HG03378 (cell line): Measurements from ENCODE around the gene RAX2.
"Not testable (repeated sequence)": the region's sequence is repeated elsewhere in the genome, so short reads cannot be mapped to it uniquely, and the experiment has no call there.

Source experiments
- ATAC-seq: cut with Tn5 transposase; IDR thresholded peaks from one replicate; pipeline ENCODE4 v1.9.1; 2021; ENCODE audit warnings: mild to moderate bottlenecking, moderate library complexity; ENCODE audit not compliant: unreplicated experiment

Gene RAX2

DNA sequence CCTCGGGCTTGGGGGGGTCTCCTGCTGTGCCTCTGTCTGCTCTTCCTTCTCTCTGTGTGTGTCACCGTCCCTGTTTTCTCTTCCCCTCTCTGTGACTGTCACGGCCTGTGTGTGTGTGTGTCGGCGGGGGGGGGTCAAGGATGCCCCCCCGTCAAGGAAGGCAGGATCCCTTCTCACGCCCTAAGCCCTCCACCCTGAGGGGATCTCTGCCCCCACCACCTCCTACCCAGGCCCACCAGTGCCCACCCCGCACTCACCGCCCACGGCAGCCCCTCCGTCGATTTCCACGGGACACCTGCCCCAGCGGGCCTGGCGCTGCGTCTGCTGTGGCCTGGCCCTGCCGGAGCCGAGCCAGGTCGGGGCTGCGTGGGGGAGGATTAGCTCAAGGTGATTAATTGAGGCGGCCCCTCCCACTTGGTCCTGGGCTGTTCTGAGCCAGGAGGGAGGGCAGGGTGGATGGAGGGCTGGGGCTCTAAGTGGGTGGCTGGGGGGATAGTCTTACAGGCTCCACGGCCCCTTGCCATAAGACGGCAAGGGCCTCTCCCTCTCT lies at the start of gene RAX2:
Gene RAX2, minus strand, starts transcription at position 323 of the 550 bp plus-strand sequence. CDS start 486 bp downstream, outside the sequence.
- no peak for ATAC-seq

DNA sequence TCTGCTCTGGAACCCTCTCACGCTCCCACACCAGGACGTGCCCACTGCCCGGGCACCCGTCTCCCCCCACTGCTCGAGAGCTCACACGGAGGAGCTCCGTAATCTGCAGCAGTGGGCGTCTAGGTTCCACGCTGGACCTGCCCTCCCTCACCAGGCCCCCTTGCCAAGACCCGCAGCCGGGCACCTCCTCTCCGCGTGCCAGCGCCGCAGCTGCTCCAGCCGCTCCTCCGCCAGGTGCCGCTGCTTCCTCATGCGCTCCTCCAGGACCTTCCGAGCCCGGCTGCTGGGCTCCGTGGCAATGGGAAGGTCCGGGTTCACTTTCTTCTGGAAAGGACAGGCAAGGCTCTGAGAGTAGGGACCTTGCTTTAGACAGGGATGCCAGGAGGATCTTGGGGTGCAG lies 49.1 kb upstream of the RAX2 start:
- ATAC-seq = no peak

DNA sequence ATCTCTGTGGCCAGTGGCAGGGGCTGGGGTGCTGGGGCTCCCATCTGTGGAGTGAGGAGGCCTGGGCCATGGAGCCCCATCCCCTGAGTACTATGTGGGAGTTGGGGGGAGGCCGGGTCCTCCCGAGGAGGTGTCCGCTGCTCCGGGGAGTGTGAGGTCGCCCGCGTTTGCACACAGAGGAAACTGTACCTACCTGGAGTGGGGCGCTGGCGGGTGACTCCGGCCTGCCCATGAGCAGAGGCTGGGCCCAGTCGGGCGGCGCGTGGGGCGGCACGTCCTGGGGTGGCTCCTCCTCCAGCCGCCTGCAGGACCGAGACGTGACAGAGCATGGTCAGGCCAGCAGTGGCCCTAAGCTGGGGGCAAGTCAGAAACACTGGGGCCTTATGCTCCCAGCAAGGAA lies 48.0 kb upstream of the RAX2 start:
- no peak for ATAC-seq

DNA sequence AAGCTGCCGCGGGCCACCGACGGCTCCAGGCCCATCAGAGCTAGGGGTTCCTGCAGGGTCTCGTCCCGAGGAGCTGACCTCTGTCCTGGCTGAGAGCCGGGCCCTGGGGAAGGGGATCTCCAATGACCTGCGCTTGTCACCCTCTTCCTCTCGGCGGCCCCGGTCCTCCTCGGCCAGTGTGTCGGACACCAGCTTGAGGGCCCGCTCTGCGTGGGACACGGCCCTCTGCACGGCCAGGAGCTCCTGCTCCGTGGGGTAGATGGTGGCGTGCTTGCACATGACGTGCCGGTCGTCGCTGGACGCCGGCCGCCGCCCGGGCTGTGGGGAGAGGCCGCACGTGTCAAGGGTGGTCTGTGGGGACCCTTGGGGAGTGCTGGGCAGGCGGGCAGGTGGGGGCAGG lies 46.9 kb upstream of the RAX2 start:
- no peak for ATAC-seq

DNA sequence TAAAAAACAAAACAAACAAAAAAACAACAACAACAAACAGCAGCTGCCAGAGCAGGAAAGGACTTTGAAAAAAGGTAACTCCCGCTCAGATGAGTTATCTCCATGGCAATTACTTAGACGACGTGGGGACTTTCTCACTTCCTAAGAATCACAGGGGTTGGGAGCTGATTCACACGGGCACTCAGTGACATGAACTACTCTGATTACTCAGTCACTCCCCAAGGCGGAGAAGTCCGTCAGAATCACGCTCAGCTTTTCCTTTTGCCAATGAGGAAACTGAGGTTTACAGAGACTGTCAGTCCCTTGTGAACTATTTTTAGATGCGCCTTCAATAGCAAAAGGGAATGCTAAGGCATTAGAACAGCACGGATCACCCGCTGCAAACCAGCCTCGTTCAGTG lies 46.4 kb upstream of the RAX2 start:
- ATAC-seq = no peak

- ATAC-seq = no peak
Observed at GRCh38 chr19:3817761-3818160, 45.7 kb upstream of the RAX2 start.

GRCh38 chr19:3816566-3817218 lies 44.7 kb upstream of the RAX2 start:
- ATAC-seq = no peak

- ATAC-seq = not testable (repeated sequence)
Observed at GRCh38 chr19:3816148-3816547, 44.1 kb upstream of the RAX2 start.

- ATAC-seq = no peak
Observed at GRCh38 chr19:3814648-3815047, 42.6 kb upstream of the RAX2 start.

- ATAC-seq = no peak
Observed at GRCh38 chr19:3813473-3814392, 41.7 kb upstream of the RAX2 start.

GRCh38 chr19:3810708-3811355 lies 38.8 kb upstream of the RAX2 start:
- no peak for ATAC-seq

GRCh38 chr19:3809881-3810707 lies 38.1 kb upstream of the RAX2 start:
- no peak for ATAC-seq

- ATAC-seq = no peak
Observed at GRCh38 chr19:3808420-3809143, 36.6 kb upstream of the RAX2 start.

- ATAC-seq = no peak
Observed at GRCh38 chr19:3807574-3808354, 35.7 kb upstream of the RAX2 start.

- no peak for ATAC-seq
Observed at GRCh38 chr19:3807131-3807480, 35.1 kb upstream of the RAX2 start.

GRCh38 chr19:3805859-3806258 lies 33.8 kb upstream of the RAX2 start:
- no peak for ATAC-seq

- ATAC-seq = no peak
Observed at GRCh38 chr19:3804429-3804828, 32.4 kb upstream of the RAX2 start.

- no peak for ATAC-seq
Observed at GRCh38 chr19:3803986-3804385, 32.0 kb upstream of the RAX2 start.
